K562 treated with DMSO at 1 percent for 4 hours (cell line): ENCODE measurements around the gene MYORG. TPM values are rescaled to one million over a fixed set of nuclear protein-coding genes. Genes with fewer than 3 reads are reported as not detected.

Source experiments
- total RNA-seq: library from RNA; unstranded; fragments of 300-600 nt; gene quantifications from 2 replicates; pipeline ENCODE4 v1.2.3, GENCODE V29; 2022; ENCODE audit not compliant: insufficient read depth

Gene MYORG
- 0.76 and 0.77 TPM in 2 replicates for total RNA-seq

GRCh38 chr9:34376596-34377403 is at the start of gene MYORG:
MYORG (minus strand) TSS chr9:34376898; CDS start chr9:34372943, 3,955 bp downstream.

GRCh38 chr9:34328987-34329832 is 47.5 kb downstream of the MYORG start, which contains the start of the genes KIF24 and NUDT2:
KIF24 (minus strand) TSS chr9:34329268; CDS start chr9:34311346, 17,922 bp downstream.
NUDT2 (plus strand) TSS chr9:34329569; CDS start chr9:34339040, 9,471 bp downstream.

Other genes starting within 250 kb of the MYORG start
- gene UBAP1, start 197.9 kb downstream of the MYORG start, total RNA-seq: 18.9 and 23.6 TPM in 2 replicates
- gene KIF24, start 47.6 kb downstream of the MYORG start, total RNA-seq: 2.6 and 3.1 TPM in 2 replicates
- 13.2 and 17.4 TPM in 2 replicates for gene NUDT2, start 47.3 kb downstream of the MYORG start, total RNA-seq
- 7.3 and 12.3 TPM in 2 replicates for gene FAM219A, start 81.7 kb upstream of the MYORG start, total RNA-seq
- gene DNAI1, start 81.9 kb upstream of the MYORG start, total RNA-seq: not detected in 2 replicates
- gene ENHO, start 146.1 kb upstream of the MYORG start, total RNA-seq: not detected in 2 replicates
- gene CNTFR, start 212.8 kb upstream of the MYORG start, total RNA-seq: not detected in 2 replicates
- 28.1 and 32.3 TPM in 2 replicates for gene RPP25L, start 235.2 kb upstream of the MYORG start, total RNA-seq
- 82.4 and 87.5 TPM in 2 replicates for gene DCTN3, start 243.6 kb upstream of the MYORG start, total RNA-seq